ENCODE measurements around the gene C1QTNF1.

GRCh38 chr17:79045001-79045729, 21.2 kb downstream of the C1QTNF1 start:
- no peak for TF ChIP-seq POLR2A (conservative IDR thresholded peaks at IDR 0.05)
- TF ChIP-seq ZBTB33 (CRISPR knock-in tag; IDR thresholded peaks at IDR 0.05) = no peak
- no peak for TF ChIP-seq ZFP91 (CRISPR knock-in tag; IDR thresholded peaks at IDR 0.05)
- TF ChIP-seq EGR1 (conservative IDR thresholded peaks at IDR 0.05) = no peak
- no peak for TF ChIP-seq EZH2 (IDR thresholded peaks at IDR 0.05; ENCODE audit: borderline replicate concordance, low read depth, low read length)

Measured in K562 (cell line).